Subcutaneous abdominal adipose tissue (tissue), 5 donors: ENCODE measurements around the gene ENTPD6.
A peak's percentile ranks its signal among the peaks of the same experiment; 100 is the strongest.

Experiments
- H3K27ac ChIP-seq: one replicate; pipeline ENCODE4 v1.7.0; 2013; ENCODE audit warnings: low read depth, mild to moderate bottlenecking, inconsistent platforms, low read length, moderate library complexity
- H3K27me3 ChIP-seq, 5 donors: one replicate each; pipeline ENCODE4 v1.7.0; 2013; ENCODE audit warnings: low read length in 5 of 5, inconsistent platforms in 1 of 5; ENCODE audit not compliant: control insufficient read depth in 5 of 5, insufficient read depth in 4 of 5
- H3K36me3 ChIP-seq, 5 donors: one replicate each; pipeline ENCODE4 v1.7.0; 2013; ENCODE audit warnings: low read length in 5 of 5; ENCODE audit not compliant: control insufficient read depth in 5 of 5, insufficient read depth in 5 of 5
- H3K4me1 ChIP-seq, 5 donors: one replicate each; pipeline ENCODE4 v1.7.0; 2013; ENCODE audit warnings: low read length in 5 of 5, mild to moderate bottlenecking in 3 of 5, moderate library complexity in 1 of 5; ENCODE audit not compliant: control insufficient read depth in 5 of 5, insufficient read depth in 5 of 5
- H3K4me3 ChIP-seq, 5 donors: one replicate each; pipeline ENCODE4 v1.7.0; 2013; ENCODE audit warnings: low read length in 5 of 5, low read depth in 1 of 5
- H3K9ac ChIP-seq, 5 donors: one replicate each; pipeline ENCODE4 v1.7.0; 2013; ENCODE audit warnings: low read length in 5 of 5, mild to moderate bottlenecking in 4 of 5, moderate library complexity in 3 of 5
- H3K9me3 ChIP-seq, 5 donors: one replicate each; pipeline ENCODE4 v1.7.0; 2013; ENCODE audit warnings: low read length in 5 of 5; ENCODE audit not compliant: control insufficient read depth in 5 of 5
- donor health status: healthy.
- donor health status: healthy.
- donor health status: healthy.
- donor health status: healthy.
- donor health status: healthy.

The ENTPD6 gene

GRCh38 chr20:25223179-25223661, 27.7 kb downstream of the ENTPD6 start:
- no peaks in the 10 kb centered on the region for H3K9me3 ChIP-seq
- no peak overlapping the region for H3K9ac ChIP-seq
- H3K4me1 ChIP-seq: peaks cover 4 to 32% (median 27%) of the 10 kb centered on the region in 5 donors
- peaks cover 0 to 53% (median 39%) of the 10 kb centered on the region in 5 donors for H3K36me3 ChIP-seq
- no peak overlapping the region for H3K4me3 ChIP-seq
- no peak overlapping the region for H3K27ac ChIP-seq
- no peaks in the 10 kb centered on the region for H3K27me3 ChIP-seq

GRCh38 chr20:25223765-25224720, 28.5 kb downstream of the ENTPD6 start:
- peaks cover 0 to 45% (median 32%) of the 10 kb centered on the region in 5 donors for H3K36me3 ChIP-seq
- H3K27me3 ChIP-seq: no peaks in the 10 kb centered on the region
- H3K9ac ChIP-seq: no peak overlapping the region
- H3K4me1 ChIP-seq: peaks cover 4 to 32% (median 27%) of the 10 kb centered on the region in 5 donors
- H3K27ac ChIP-seq: no peak overlapping the region
- H3K4me3 ChIP-seq: no peak overlapping the region
- no peaks in the 10 kb centered on the region for H3K9me3 ChIP-seq

- Histone ChIP-seq H3K9me3 (no peaks in the 10 kb centered on the region), H3K9ac (no peak overlapping the region), H3K36me3 (peaks cover 0 to 41% (median 24%) of the 10 kb centered on the region in 5 donors), H3K27me3 (no peaks in the 10 kb centered on the region), H3K27ac (no peak overlapping the region), H3K4me3 (no peak overlapping the region), H3K4me1 (peaks cover 8 to 32% (median 28%) of the 10 kb centered on the region in 5 donors)
These were observed 29.4 kb downstream of the ENTPD6 start for GRCh38 chr20:25224941-25225340.

GRCh38 chr20:25225642-25226432, 30.3 kb downstream of the ENTPD6 start:
- no peaks in the 10 kb centered on the region for H3K27me3 ChIP-seq
- no peak overlapping the region for H3K27ac ChIP-seq
- H3K4me3 ChIP-seq: no peak overlapping the region
- H3K9ac ChIP-seq: no peak overlapping the region
- H3K9me3 ChIP-seq: no peaks in the 10 kb centered on the region
- peaks cover 0 to 37% (median 24%) of the 10 kb centered on the region in 5 donors for H3K36me3 ChIP-seq
- H3K4me1 ChIP-seq: peaks cover 10 to 35% (median 27%) of the 10 kb centered on the region in 5 donors

- Histone ChIP-seq H3K27me3 (no peaks in the 10 kb centered on the region), H3K4me1 (peaks cover 10 to 31% (median 19%) of the 10 kb centered on the region in 5 donors), H3K36me3 (peaks cover 0 to 29% (median 20%) of the 10 kb centered on the region in 5 donors), H3K9ac (no peak overlapping the region), H3K9me3 (no peaks in the 10 kb centered on the region), H3K27ac (peak overlapping the region; percentile 18), H3K4me3 (no peak overlapping the region)
These were observed 31.2 kb downstream of the ENTPD6 start for GRCh38 chr20:25226433-25227316.

- Histone ChIP-seq H3K36me3 (peaks cover 0 to 29% (median 18%) of the 10 kb centered on the region in 5 donors), H3K27me3 (no peaks in the 10 kb centered on the region), H3K9me3 (no peaks in the 10 kb centered on the region), H3K4me1 (peaks cover 10 to 24% (median 13%) of the 10 kb centered on the region in 5 donors), H3K27ac (peak overlapping the region; percentile 18), H3K4me3 (no peak overlapping the region), H3K9ac (no peak overlapping the region)
These were observed 31.9 kb downstream of the ENTPD6 start for GRCh38 chr20:25227317-25227831.

GRCh38 chr20:25229486-25230165, 34.1 kb downstream of the ENTPD6 start:
- H3K9ac ChIP-seq: peak overlapping the region in 1 of 5 donors; percentile 48
- no peak overlapping the region for H3K4me3 ChIP-seq
- no peaks in the 10 kb centered on the region for H3K27me3 ChIP-seq
- peaks cover 0 to 17% (median 13%) of the 10 kb centered on the region in 5 donors for H3K36me3 ChIP-seq
- no peak overlapping the region for H3K27ac ChIP-seq
- no peaks in the 10 kb centered on the region for H3K9me3 ChIP-seq
- H3K4me1 ChIP-seq: peaks cover 10 to 23% (median 15%) of the 10 kb centered on the region in 5 donors

GRCh38 chr20:25230166-25230831, 34.8 kb downstream of the ENTPD6 start:
- H3K4me1 ChIP-seq: peaks cover 10 to 23% (median 15%) of the 10 kb centered on the region in 5 donors
- no peaks in the 10 kb centered on the region for H3K9me3 ChIP-seq
- H3K36me3 ChIP-seq: peaks cover 0 to 11% (median 9%) of the 10 kb centered on the region in 5 donors
- peak overlapping the region in 2 of 5 donors; percentile 48 to 62 for H3K9ac ChIP-seq
- H3K27ac ChIP-seq: no peak overlapping the region
- no peak overlapping the region for H3K4me3 ChIP-seq
- no peaks in the 10 kb centered on the region for H3K27me3 ChIP-seq
